ENCODE data around the gene TRIP4. TPM values are rescaled to one million over a fixed set of nuclear protein-coding genes. Genes with fewer than 3 reads are reported as not detected.

The TRIP4 gene
- total RNA-seq, 1 donor, result 11.8 TPM

GRCh38 chr15:64430000-64430735, 42.5 kb downstream of the TRIP4 start:
- peak; percentile 98 for DNase-seq (ENCODE audit: low read depth)
- H3K4me3 ChIP-seq (ENCODE audit: low read depth, low read length), result peak overlapping the region; percentile 1
- TF ChIP-seq CTCF (IDR thresholded peaks at IDR 0.05; ENCODE audit: insufficient read depth, low read length), result no peak

GRCh38 chr15:64437982-64438381, 50.3 kb downstream of the TRIP4 start:
- no peak for DNase-seq (ENCODE audit: low read depth)
- TF ChIP-seq CTCF (IDR thresholded peaks at IDR 0.05; ENCODE audit: insufficient read depth, low read length), result no peak
- H3K4me3 ChIP-seq (ENCODE audit: low read depth, low read length), result no peak overlapping the region

GRCh38 chr15:64438653-64439447, 51.2 kb downstream of the TRIP4 start:
- DNase-seq (ENCODE audit: low read depth), result no peak
- no peak overlapping the region for H3K4me3 ChIP-seq (ENCODE audit: low read depth, low read length)
- TF ChIP-seq CTCF (IDR thresholded peaks at IDR 0.05; ENCODE audit: insufficient read depth, low read length), result no peak

GRCh38 chr15:64441852-64442251, 54.2 kb downstream of the TRIP4 start:
- H3K4me3 ChIP-seq (ENCODE audit: low read depth, low read length), result no peak overlapping the region
- TF ChIP-seq CTCF (IDR thresholded peaks at IDR 0.05; ENCODE audit: insufficient read depth, low read length), result no peak
- DNase-seq (ENCODE audit: low read depth), result no peak

- TF ChIP-seq CTCF (IDR thresholded peaks at IDR 0.05; ENCODE audit: insufficient read depth, low read length), result no peak
- no peak overlapping the region for H3K4me3 ChIP-seq (ENCODE audit: low read depth, low read length)
- peak; percentile 37 for DNase-seq (ENCODE audit: low read depth)
Measured at GRCh38 chr15:64443016-64443415, 55.4 kb downstream of the TRIP4 start.

GRCh38 chr15:64443747-64444621, 56.3 kb downstream of the TRIP4 start:
- no peak for TF ChIP-seq CTCF (IDR thresholded peaks at IDR 0.05; ENCODE audit: insufficient read depth, low read length)
- DNase-seq (ENCODE audit: low read depth), result peak; percentile 92
- no peak overlapping the region for H3K4me3 ChIP-seq (ENCODE audit: low read depth, low read length)
